Heart left ventricle (tissue), 16 donors: ENCODE measurements around the gene ABHD16A. TPM values are rescaled to one million over a fixed set of nuclear protein-coding genes. Genes with fewer than 3 reads are reported as not detected.

Experiments used
- ATAC-seq, 4 donors: fragments of 200-7000 bp; cut with Tn5 transposase; one replicate each; pipeline ENCODE4 v1.9.1; 2020 to 2022; ENCODE audit warnings: moderate library complexity in 4 of 4, mild to moderate bottlenecking in 3 of 4, moderate number of reproducible peaks in 1 of 4
- DNase-seq, 5 donors: peaks; one replicate each; pipeline ENCODE4 v3.0.0-alpha.2; 2020
- H3K27ac ChIP-seq, 12 donors: fragments of 200-600 bp; sonication (generic) in 4 of 12; one replicate each; pipeline versions ENCODE4 v1.5.0 to v1.8.0; 2016 to 2022; ENCODE audit warnings: mild to moderate bottlenecking in 2 of 12
- H3K27me3 ChIP-seq, 9 donors: fragments of 200-600 bp; sonication (generic) in 2 of 9; one replicate each; pipeline versions ENCODE4 v1.5.1 to v1.8.0; 2016 to 2022; ENCODE audit warnings: mild to moderate bottlenecking in 3 of 9
- H3K36me3 ChIP-seq, 9 donors: fragments of 200-600 bp; sonication (generic) in 2 of 9; one replicate each; pipeline versions ENCODE4 v1.5.0 to v1.8.0; 2018 to 2022; ENCODE audit warnings: mild to moderate bottlenecking in 2 of 9
- H3K4me1 ChIP-seq, 12 donors: fragments of 200-600 bp; sonication (generic) in 4 of 12; one replicate each; pipeline versions ENCODE4 v1.5.0 to v1.8.0; 2016 to 2022; ENCODE audit warnings: mild to moderate bottlenecking in 3 of 12
- H3K4me3 ChIP-seq, 12 donors: fragments of 200-600 bp; sonication (generic) in 4 of 12; one replicate each; pipeline versions ENCODE4 v1.5.0 to v1.8.0; 2017 to 2022; ENCODE audit warnings: mild to moderate bottlenecking in 9 of 12, moderate library complexity in 4 of 12
- H3K9me3 ChIP-seq, 12 donors: fragments of 200-600 bp; sonication (generic) in 4 of 12; one replicate each; pipeline versions ENCODE4 v1.5.0 to v1.8.0; 2016 to 2022; ENCODE audit warnings: mild to moderate bottlenecking in 1 of 12
- POLR2A ChIP-seq, 2 donors: fragments of 450-650 bp; IDR thresholded peaks; one replicate each; pipeline ENCODE4 v1.6.1; 2017; ENCODE audit warnings: antibody characterized with exemption in 2 of 2, mild to moderate bottlenecking in 2 of 2, moderate library complexity in 2 of 2
- WGBS, 4 donors: extraction: QIAGEN DNeasy Blood & Tissue Kit in 2 of 4; methylation state at CpG; one replicate each; pipeline versions ENCODE4 v1.1.5 to v1.1.7; 2013 to 2018; 5-methylcytosine and 5-hydroxymethylcytosine counted together
- intact Hi-C, 10 donors: fragments of 100-400 bp; cut with DNase I; formaldehyde crosslinking; loops; one replicate each; pipeline versions ENCODE4 v1.11.1 to v1.14.2; 2022
- polyA plus RNA-seq, 2 donors: library from polyadenylated mRNA; stranded (reverse); fragments of 200-250 nt; gene quantifications; one replicate each; pipeline ENCODE4 v1.2.3, GENCODE V29; 2013
- total RNA-seq, 9 donors: library from RNA; depleted of rRNA in 2 of 9; stranded (reverse); fragments of >200 nt in 2 of 9; fragmentation: NEBNext Ultra II Directional in 3 of 9; extraction: Animal tissue kit (Norgen Biotek cat#: 25700) in 3 of 9; gene quantifications; one replicate each; pipeline versions ENCODE4 v1.1.0 to v1.2.4, GENCODE V29; 2016 to 2023
- TF ChIP-seq, protein P1 (sequence below), 12 donors: fragments of 200-600 bp; sonication (generic) in 4 of 12; IDR thresholded peaks; one replicate each; pipeline versions ENCODE4 v1.5.0 to v1.8.0; 2018 to 2022; ENCODE audit warnings: antibody characterized with exemption in 12 of 12, mild to moderate bottlenecking in 5 of 12
- donor health status: ischemic (EF 13 %, LVEDD 7.1; RV severe dilation, severe dysfunction).
- donor health status: healthy with polysubstance abuse.
- donor health status: DM: no; HTN: yes; CAD: no.
- donor health status: DM: no; HTN: no; CAD: no.
- donor health status: ischemic (EF 25% LVEDD 6.9; RV normal size, moderate dysfunction).
- donor health status: ischemic (EF 25% LVEDD 5.7; RV mildly dilated, moderate dysfunction).
- donor health status: healthy.
- donor health status: DM: yes; HTN: yes; CAD: no.
- donor health status: ischemic (EF 35%, LVEDD 5.7; RV mildly dilated, moderate dysfunction).
- donor health status: nonischemic (EF 11% LVEDD 7.7; RV severe dilation, severe dysfunction).
- donor health status: DM: yes; HTN: yes; CAD: no.
- donor health status: PGD.
- donor health status: ischemic (EF 29% LVEDD 5.4; RV normal size, mild dysfunction).
- donor health status: nonischemic (EF 23%, LVEDD 6.1; RV moderate dilation, normal function).

The ABHD16A gene
- total and polyA plus RNA-seq, 11 donors = 16.5 to 54.7 (median 27.4) TPM

DNA sequence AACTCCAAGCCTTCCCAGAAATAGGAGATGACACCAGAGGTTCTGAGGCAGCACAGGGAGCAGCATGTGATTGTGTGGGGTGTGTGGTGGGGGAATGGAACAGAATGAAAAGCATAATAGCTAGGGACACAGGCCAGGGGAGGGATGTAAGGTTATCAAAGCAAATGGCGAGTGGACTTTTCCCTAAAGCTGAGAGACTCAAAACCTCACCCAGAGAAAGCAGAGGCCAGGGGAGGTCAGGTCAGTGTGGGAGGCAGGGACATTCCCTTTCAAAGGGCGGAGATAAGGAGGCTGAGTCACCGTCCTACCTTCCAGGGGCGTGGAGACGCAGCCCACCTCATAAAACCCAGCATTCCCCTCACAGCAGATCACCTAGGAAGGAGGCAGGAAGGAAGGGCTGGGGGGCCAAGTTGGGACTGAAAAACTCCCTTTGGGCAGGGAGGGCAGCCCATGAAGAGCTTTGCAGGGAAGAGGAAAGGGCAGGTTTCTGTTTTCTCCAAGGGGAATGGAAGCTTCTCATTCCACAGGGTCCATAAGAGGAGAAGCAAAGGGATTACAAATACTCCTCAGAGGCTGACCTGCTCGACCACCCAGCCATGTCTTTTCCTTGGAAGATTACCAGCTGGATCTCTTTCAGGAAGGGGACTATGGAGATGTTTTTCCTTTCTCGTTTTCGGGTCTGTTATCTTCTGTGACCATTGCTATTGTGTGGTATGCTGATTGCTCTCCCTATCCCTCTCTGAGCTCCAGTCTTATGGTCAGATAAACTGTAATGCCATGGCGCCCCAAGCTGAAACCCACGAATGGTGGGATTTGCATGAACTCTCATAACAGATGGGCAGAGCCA lies 12.7 kb downstream of the ABHD16A start:
- Histone ChIP-seq H3K27me3 (no peaks in the 10 kb centered on the region), H3K4me1 (peaks cover 0 to 5% (median 0%) of the 10 kb centered on the region in 12 donors), H3K9me3 (no peaks in the 10 kb centered on the region), H3K27ac (no peak overlapping the region), H3K36me3 (peaks cover 0 to 100% (median 99%) of the 10 kb centered on the region in 9 donors), H3K4me3 (no peak overlapping the region)
- ATAC-seq (peak in 2 of 4 donors; percentile 15 to 45), DNase-seq (peak in 1 of 5 donors; percentile 22)
- TF ChIP-seq POLR2A (IDR thresholded peaks at IDR 0.05) = no peak
- TF ChIP-seq, protein P1, sequence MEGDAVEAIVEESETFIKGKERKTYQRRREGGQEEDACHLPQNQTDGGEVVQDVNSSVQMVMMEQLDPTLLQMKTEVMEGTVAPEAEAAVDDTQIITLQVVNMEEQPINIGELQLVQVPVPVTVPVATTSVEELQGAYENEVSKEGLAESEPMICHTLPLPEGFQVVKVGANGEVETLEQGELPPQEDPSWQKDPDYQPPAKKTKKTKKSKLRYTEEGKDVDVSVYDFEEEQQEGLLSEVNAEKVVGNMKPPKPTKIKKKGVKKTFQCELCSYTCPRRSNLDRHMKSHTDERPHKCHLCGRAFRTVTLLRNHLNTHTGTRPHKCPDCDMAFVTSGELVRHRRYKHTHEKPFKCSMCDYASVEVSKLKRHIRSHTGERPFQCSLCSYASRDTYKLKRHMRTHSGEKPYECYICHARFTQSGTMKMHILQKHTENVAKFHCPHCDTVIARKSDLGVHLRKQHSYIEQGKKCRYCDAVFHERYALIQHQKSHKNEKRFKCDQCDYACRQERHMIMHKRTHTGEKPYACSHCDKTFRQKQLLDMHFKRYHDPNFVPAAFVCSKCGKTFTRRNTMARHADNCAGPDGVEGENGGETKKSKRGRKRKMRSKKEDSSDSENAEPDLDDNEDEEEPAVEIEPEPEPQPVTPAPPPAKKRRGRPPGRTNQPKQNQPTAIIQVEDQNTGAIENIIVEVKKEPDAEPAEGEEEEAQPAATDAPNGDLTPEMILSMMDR (IDR thresholded peaks at IDR 0.05) = no peak
- intact Hi-C loops = no loop called here
- WGBS, 4 donors = 47 to 72% (median 57%) methylated on average over 9 to 10 of the region's 10 CpGs

DNA sequence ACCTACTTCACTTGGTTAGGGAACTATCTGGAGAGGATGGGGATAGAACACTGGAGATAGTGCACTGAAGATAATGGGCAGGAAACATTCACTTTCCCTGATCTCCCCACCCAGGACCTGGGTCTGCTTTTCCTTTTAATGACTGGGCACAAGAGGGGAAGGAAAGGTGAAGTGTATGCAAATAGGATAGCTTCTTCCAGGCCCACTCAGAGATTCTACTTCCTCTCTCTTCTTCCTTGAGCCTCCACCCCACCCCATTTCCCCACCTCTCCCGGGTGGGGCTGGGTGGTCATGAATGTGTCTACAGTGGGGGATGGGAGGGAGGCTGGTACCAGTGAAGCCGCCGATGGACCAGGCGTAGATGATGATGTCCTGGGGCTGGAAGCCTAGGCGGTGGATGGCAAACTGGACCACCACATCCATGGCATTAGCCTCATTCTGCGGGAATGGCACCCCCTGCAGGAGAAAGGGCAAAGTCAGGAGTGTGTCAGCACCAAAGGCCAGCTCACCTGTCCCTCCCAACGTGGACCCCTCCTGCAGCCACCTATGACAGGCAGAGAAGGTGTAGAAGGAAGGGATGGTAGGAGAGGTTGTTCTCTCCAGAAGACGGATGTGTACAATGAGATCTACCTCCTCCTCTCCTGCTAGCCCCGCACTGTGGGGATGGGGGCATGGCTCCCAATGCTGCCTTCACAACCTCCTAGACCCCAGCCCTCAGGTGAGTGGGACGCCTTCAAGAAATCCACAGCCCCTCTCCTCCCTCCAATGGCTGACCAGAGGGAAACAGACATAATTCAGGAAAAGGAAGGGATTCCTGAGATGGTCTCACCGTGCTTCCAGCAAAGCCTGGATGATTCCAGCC lies 13.6 kb downstream of the ABHD16A start:
- H3K27me3 ChIP-seq = no peaks in the 10 kb centered on the region
- DNase-seq (peak in 1 of 5 donors; percentile 36), ATAC-seq (no peak)
- H3K4me3 ChIP-seq = no peak overlapping the region
- peaks cover 0 to 5% (median 0%) of the 10 kb centered on the region in 12 donors for H3K4me1 ChIP-seq
- no peak overlapping the region for H3K27ac ChIP-seq
- peaks cover 0 to 96% (median 92%) of the 10 kb centered on the region in 9 donors for H3K36me3 ChIP-seq
- TF ChIP-seq, protein P1 (IDR thresholded peaks at IDR 0.05) = peak in 5 of 12 donors; percentile 9 to 39 (median 29)
- TF ChIP-seq POLR2A (IDR thresholded peaks at IDR 0.05) = no peak
- H3K9me3 ChIP-seq = no peaks in the 10 kb centered on the region
- intact Hi-C loops = loop anchor here in 4 of 10 donors (10.0 kb wide), 3 partner anchors 75 to 265 kb away; partner anchors contain the start of genes NELFE (in 3 of the 4), SKIC2 (in 3 of the 4), NEU1 (in 1 of the 4) and SAPCD1 (in 1 of the 4)
- WGBS, 4 donors = 76 to 83% (median 80%) methylated on average over 11 of the region's 11 CpGs

DNA sequence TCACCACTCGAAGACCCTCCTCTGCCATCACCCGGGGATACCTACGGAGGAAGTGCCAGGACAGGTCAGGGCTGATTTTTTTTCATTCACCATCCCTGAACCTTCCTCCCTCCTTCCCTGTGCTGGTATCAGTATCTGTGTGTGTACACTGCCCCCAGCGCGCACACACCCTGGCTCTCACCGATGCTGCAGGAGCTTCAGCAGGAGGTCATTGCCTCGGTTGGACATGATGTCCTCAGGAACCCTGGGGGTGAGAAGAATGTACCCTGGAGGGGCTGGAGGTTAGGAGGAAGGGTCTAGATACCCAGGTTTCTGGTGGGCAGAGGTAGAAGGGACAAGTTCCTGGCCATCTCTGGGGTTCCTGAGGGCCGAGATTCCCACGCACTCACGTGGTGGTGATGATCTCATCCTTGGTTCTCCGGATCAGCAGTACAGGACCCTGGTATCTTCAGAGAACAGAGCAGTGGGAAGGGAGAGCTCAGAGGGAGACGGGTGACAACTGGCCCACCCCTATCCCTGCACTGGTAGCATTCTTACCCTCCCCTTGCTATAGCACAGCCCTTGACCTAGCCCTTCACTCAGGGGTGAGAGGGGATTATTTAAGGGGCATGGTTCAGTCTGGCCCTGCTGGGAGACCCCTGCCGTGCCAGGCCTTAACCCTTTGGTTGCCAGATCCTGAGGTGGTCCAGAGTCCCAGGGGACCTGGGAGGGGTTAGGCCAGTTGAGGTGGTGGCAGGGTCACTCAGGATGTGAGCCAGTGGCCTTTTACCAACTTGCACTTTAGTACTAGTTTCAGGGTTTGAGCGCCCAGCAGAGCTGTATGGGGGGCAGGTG lies 15.0 kb downstream of the ABHD16A start:
- ATAC-seq (no peak), DNase-seq (peak in 1 of 5 donors; percentile 55)
- H3K4me3 ChIP-seq = no peak overlapping the region
- WGBS, 4 donors = 79 to 84% (median 81%) methylated on average over 14 of the region's 14 CpGs
- H3K36me3 ChIP-seq = peaks cover 0 to 90% (median 80%) of the 10 kb centered on the region in 9 donors
- H3K4me1 ChIP-seq = peaks cover 0 to 5% (median 0%) of the 10 kb centered on the region in 12 donors
- no peak overlapping the region for H3K27ac ChIP-seq
- intact Hi-C loops = loop anchor here in 4 of 10 donors (10.0 kb wide), 3 partner anchors 77 to 267 kb away; partner anchors contain the start of genes NELFE (in 3 of the 4), SKIC2 (in 3 of the 4), NEU1 (in 1 of the 4) and SAPCD1 (in 1 of the 4)
- no peaks in the 10 kb centered on the region for H3K9me3 ChIP-seq
- TF ChIP-seq POLR2A (IDR thresholded peaks at IDR 0.05) = no peak
- TF ChIP-seq, protein P1 (IDR thresholded peaks at IDR 0.05) = no peak
- no peaks in the 10 kb centered on the region for H3K27me3 ChIP-seq
